Fibroblast of skin of scalp (primary cell): ENCODE data around the gene UPF1.

Source experiments
- DNase-seq: peaks from one replicate; pipeline ENCODE4 v3.0.0-alpha.2; 2013

Gene UPF1

GRCh38 chr19:18876865-18877264, 45.1 kb downstream of the UPF1 start:
- no peak for DNase-seq

- no peak for DNase-seq
Measured at GRCh38 chr19:18878058-18878797, 46.5 kb downstream of the UPF1 start.

- DNase-seq: no peak
Measured at GRCh38 chr19:18878858-18879578, 47.3 kb downstream of the UPF1 start.

- no peak for DNase-seq
Measured at GRCh38 chr19:18879579-18880373, 48.0 kb downstream of the UPF1 start.

GRCh38 chr19:18881491-18881890, 49.7 kb downstream of the UPF1 start:
- DNase-seq: no peak

GRCh38 chr19:18883526-18884304, 52.0 kb downstream of the UPF1 start:
- no peak for DNase-seq

- no peak for DNase-seq
Measured at GRCh38 chr19:18886972-18887371, 55.2 kb downstream of the UPF1 start.

GRCh38 chr19:18889949-18890745, 58.4 kb downstream of the UPF1 start:
- no peak for DNase-seq

- no peak for DNase-seq
Measured at GRCh38 chr19:18893587-18894253, 62.0 kb downstream of the UPF1 start.

GRCh38 chr19:18894254-18895037, 62.7 kb downstream of the UPF1 start:
- DNase-seq: peak; percentile 34

- peak; percentile 40 for DNase-seq
Measured at GRCh38 chr19:18895038-18895823, 63.5 kb downstream of the UPF1 start.

GRCh38 chr19:18895824-18896341, 64.1 kb downstream of the UPF1 start, which contains the start of gene CERS1:
Gene CERS1, minus strand, starts transcription at chr19:18896158. Its CDS starts 86 bp downstream, at chr19:18896072.
- no peak for DNase-seq

GRCh38 chr19:18896421-18896841, 64.7 kb downstream of the UPF1 start:
- DNase-seq: no peak

GRCh38 chr19:18897094-18898029, 65.6 kb downstream of the UPF1 start:
- DNase-seq: no peak

- no peak for DNase-seq
Measured at GRCh38 chr19:18898081-18898606, 66.4 kb downstream of the UPF1 start.

- no peak for DNase-seq
Measured at GRCh38 chr19:18898607-18899408, 67.0 kb downstream of the UPF1 start.
